ENCODE measurements around the gene RAB12. TPM values are rescaled to one million over a fixed set of nuclear protein-coding genes. Genes with fewer than 3 reads are reported as not detected.
"Not testable (repeated sequence)": the region's sequence is repeated elsewhere in the genome, so short reads cannot be mapped to it uniquely, and the experiment has no call there.

Gene RAB12
- polyA plus RNA-seq, 1 donor from 2014 or later, result 0.10 TPM

DNA sequence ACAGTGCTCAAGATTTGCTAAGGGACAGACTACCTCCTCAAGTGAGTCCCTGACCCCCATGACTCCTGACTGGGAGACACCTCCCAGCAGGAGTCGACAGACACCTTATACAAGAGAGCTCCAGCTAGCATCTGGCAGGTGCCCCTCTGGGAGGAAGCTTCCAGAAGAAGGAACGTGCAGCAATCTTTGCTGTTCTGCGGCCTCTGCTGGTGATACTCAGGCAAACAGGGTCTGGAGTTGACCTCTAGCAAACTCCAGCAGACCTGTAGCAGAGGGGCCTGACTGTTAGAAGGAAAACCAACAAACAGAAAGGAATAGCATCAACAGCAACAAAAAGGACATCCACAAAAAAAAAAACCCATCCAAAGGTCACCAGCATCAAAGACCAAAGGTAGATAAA, 38.1 kb downstream of the RAB12 start:
- H3K4me3 Mint-ChIP-seq, H3K36me3 Mint-ChIP-seq, H3K27me3 Mint-ChIP-seq, H3K9me3 Mint-ChIP-seq, H3K27ac Mint-ChIP-seq: not testable (repeated sequence)
- peaks cover 6 to 13% (median 7%) of the 10 kb centered on the region in 3 donors for H3K4me1 Mint-ChIP-seq

DNA sequence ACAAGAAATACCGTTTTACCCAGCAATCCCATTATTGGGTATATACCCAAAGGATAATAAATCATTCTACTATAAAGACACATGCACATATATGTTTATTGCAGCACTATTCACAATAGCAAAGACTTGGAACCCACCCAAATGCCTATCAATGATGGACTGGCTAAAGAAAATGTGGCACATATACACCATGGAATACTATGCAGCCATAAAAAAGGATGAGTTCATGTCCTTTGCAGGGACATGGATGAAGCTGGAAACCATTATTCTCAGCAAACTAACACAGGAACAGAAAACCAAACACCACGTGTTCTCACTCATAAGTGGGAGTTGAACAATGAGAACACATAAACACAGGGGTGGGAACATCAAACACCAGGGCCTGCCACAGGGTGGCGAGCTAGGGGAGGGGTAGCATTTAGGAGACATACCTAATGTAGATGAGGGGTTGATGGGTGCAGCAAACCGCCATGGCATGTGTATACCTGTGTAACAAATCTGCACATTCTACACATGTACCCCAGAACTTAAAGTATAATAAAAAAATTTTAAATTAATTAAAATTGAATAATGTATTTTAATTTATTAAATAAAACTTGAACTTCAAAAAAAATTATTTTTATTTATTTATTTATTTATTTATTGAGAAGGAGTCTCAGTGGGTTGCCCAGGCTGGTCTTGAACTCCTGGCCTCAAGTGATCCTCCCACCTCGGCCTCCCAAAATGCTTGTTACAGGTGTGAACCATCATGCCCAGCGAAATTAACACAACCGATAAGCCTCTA, 42.4 kb downstream of the RAB12 start:
- peaks cover 6 to 13% (median 7%) of the 10 kb centered on the region in 3 donors for H3K4me1 Mint-ChIP-seq
- not testable (repeated sequence) for H3K27me3 Mint-ChIP-seq, H3K4me3 Mint-ChIP-seq, H3K36me3 Mint-ChIP-seq, H3K9me3 Mint-ChIP-seq
- H3K27ac Mint-ChIP-seq, result peak overlapping the region in 1 of 3 donors; percentile 67

DNA sequence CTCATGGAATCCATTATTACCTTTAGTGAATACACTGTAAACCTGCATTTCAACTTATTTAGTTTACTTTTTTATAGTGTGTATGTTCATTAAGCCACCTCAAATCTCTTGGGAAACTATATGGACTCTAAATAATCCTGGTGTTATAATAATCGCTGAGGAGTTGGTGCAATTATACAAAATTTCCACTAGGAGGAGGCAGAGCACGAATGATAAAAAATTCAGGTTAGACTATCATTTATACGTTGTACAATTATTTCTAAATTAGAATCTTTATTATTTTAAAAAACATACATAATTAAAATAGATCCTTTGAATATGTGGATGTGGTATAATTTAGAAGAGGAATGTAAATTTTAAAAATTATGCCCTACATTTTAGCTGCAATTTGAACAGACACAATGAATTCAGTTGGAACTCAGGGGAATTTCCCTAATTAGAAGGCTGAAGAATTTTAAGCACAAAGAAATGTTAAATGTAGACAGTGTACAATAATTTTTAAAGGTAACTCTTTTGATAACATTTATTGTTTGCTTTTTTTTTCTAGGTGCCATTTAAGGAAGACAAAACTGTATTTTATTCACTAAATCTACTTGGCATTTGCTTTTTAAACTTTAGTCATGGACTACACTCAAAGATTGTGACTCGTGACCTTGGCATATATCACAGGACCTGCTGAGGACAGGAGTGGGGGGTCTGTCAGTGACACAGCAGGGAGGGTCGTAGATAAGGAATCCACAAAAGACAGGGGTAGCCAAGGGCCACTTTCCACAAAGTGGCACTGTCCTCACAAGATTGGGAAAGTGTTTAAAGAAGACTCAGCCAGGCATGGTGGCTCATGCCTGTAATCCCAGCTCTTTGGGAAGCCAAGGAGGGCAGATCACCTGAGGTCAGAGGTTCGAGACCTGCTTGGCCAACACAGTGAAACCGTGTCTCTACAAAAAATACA, 45.5 kb downstream of the RAB12 start:
- Mint-ChIP-seq H3K36me3 (no peaks in the 10 kb centered on the region), H3K4me1 (peaks cover 3 to 7% (median 4%) of the 10 kb centered on the region in 3 donors), H3K4me3 (no peak overlapping the region), H3K27me3 (no peaks in the 10 kb centered on the region), H3K9me3 (peaks cover 0 to 2% (median 0%) of the 10 kb centered on the region in 3 donors), H3K27ac (peak overlapping the region in 1 of 3 donors; percentile 82)

DNA sequence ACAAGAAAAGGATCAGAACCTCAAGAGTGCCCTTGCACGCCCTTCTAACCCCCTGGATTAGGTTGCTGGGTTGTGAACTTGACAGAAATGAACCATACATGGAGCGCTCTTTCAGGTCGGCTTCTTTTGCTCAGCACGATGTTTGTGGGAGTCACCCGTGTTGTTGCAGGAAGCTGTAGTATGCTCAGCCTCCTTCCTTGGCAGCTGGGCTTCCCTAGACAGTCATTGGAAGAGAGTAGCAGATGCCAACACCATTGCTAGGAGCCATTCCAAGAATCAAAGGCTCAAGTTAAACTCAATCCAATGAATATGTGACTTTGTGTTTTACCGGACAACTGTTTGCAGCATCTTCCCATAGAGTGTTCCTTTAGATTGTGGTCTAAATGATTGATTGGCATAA, 47.0 kb downstream of the RAB12 start:
- H3K27ac Mint-ChIP-seq, result no peak overlapping the region
- no peaks in the 10 kb centered on the region for H3K4me1 Mint-ChIP-seq
- no peaks in the 10 kb centered on the region for H3K27me3 Mint-ChIP-seq
- no peaks in the 10 kb centered on the region for H3K9me3 Mint-ChIP-seq
- H3K36me3 Mint-ChIP-seq, result no peaks in the 10 kb centered on the region
- H3K4me3 Mint-ChIP-seq, result no peak overlapping the region

DNA sequence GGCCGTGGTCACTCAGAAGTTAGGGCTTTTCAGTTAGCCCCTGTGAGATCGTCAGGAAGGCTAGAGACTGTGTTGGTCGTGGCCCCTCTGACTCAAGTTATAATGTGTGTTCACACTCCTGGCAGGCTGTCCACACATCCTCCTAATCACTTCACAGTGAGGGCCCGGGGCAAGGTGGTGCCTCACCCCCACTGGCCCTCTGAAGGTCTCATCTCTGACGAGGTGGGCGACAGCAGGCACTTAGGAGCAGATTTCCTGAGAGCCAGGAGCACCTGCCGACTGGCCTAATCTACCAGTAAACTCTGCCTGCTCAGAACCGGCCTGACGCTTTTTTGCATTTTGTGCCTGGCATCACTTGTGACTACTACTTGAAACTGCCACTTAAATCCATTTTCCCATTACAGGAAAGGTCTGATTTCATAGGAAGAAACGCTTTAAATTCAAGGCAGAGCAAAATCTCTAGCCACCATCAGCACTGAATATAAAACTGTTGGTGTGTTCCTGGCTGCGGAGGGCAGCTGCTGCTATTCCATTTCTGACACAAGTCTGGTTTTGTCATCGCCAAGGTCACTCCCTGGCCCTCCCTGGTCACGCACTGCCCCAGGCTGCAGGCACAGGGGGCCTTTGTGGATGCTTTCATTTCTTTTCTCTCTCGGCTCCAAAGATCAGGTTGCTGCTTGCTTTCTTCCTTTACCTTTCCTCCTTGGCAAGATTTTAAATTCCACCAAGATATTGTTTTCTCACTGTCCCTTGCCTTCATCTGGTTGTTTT, 48.0 kb downstream of the RAB12 start:
- no peak overlapping the region for H3K27ac Mint-ChIP-seq
- no peaks in the 10 kb centered on the region for H3K9me3 Mint-ChIP-seq
- H3K36me3 Mint-ChIP-seq, result no peaks in the 10 kb centered on the region
- H3K27me3 Mint-ChIP-seq, result no peaks in the 10 kb centered on the region
- H3K4me3 Mint-ChIP-seq, result no peak overlapping the region
- peaks cover 0 to 8% (median 0%) of the 10 kb centered on the region in 3 donors for H3K4me1 Mint-ChIP-seq

DNA sequence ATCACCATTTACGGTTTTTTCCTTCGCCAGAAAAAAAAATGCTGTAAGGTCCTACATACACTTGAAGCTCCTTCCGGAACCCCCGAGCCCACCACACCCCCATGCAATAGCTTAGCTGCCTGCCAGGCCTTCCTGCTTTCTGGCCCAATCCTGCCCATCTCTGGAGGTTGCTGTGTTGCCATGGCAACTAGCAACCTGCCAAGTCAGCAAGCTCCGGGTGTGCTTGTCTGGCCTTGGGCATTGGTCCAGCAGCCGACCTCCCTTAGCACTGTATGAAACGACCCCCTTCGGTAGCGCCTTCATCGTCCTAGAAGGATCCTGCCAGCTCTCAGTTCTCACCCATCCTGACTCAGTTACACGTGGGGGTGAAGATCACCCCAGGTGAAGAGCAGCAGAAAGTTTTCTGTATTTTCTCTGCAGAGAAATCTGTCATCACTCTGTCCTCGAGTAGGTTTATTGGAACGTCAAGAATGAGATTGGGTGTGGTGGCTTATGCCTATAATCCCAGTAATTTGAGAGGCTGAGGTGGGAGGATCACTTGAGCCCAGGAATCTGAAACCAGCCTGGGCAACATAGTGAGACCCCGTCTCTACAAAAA, 48.7 kb downstream of the RAB12 start:
- Mint-ChIP-seq H3K27me3 (no peaks in the 10 kb centered on the region), H3K36me3 (no peaks in the 10 kb centered on the region), H3K4me1 (peaks cover 0 to 10% (median 0%) of the 10 kb centered on the region in 3 donors), H3K9me3 (no peaks in the 10 kb centered on the region), H3K27ac (no peak overlapping the region), H3K4me3 (no peak overlapping the region)

DNA sequence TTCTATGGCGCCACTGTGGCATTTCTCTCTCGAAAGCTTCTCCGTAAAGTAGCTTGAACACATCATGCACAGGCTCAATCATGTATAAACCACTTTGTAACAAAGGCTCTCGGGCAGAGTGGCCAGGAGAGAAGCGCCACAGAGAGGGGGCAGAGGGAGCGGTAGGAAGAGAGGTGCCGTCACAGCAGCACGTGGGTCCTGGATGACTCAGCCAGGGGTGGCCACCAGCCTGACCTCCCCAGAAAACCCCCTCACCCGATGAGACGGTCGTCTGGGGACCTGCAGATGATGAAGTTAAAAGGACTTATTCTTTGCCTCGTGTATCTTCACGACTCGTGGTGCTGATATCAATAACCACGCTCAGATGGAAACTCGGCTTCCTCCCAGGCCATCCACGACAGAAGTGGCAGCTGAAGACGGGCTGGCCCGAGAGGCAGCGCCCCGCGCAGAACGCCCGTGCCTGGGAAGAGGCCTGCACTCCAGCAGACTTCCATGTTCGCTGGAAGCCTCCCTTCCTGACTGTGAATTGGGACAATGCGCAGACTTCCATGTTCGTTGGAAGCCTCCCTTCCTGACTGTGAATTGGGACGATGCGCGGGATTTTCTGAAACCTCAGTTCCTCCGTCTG, 49.7 kb downstream of the RAB12 start:
- peaks cover 0 to 10% (median 0%) of the 10 kb centered on the region in 3 donors for H3K4me1 Mint-ChIP-seq
- no peaks in the 10 kb centered on the region for H3K36me3 Mint-ChIP-seq
- H3K27me3 Mint-ChIP-seq, result no peaks in the 10 kb centered on the region
- no peaks in the 10 kb centered on the region for H3K9me3 Mint-ChIP-seq
- no peak overlapping the region for H3K4me3 Mint-ChIP-seq
- H3K27ac Mint-ChIP-seq, result no peak overlapping the region

DNA sequence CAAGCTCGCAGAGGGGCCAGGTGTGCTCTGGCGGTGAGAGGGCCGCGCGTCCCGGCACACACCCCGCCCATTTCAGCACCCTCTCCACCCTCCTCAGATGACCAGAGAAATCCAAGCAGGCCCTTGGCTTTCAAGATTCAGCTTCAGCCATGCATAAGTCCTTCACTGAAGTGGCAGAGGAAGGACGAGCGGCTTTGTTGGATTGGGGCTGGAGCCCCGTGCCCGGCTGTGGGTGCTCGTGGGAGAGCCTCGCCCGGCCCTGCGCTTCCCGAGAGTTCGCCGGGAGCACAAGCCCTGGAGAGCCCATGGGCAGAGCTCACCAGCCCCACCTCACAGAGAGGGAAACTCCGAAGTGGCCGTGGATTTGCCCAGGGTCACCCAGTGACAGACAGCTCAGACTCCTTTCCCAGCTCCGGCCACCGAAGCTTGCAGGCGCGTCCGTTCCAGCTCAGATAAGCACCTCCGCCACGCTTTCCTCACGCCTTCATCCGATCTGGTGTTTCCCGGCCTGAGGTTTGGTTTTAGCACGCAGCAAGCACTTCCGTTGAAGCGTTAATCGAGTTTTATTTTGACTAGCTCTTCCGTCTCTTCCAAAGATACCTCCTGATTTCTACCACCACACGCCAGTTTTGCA, 50.5 kb downstream of the RAB12 start:
- Mint-ChIP-seq H3K4me1 (peaks cover 0 to 10% (median 0%) of the 10 kb centered on the region in 3 donors), H3K9me3 (peaks cover 0 to under 1% (median 0%) of the 10 kb centered on the region in 3 donors), H3K27ac (no peak overlapping the region), H3K36me3 (no peaks in the 10 kb centered on the region), H3K4me3 (no peak overlapping the region), H3K27me3 (no peaks in the 10 kb centered on the region)

DNA sequence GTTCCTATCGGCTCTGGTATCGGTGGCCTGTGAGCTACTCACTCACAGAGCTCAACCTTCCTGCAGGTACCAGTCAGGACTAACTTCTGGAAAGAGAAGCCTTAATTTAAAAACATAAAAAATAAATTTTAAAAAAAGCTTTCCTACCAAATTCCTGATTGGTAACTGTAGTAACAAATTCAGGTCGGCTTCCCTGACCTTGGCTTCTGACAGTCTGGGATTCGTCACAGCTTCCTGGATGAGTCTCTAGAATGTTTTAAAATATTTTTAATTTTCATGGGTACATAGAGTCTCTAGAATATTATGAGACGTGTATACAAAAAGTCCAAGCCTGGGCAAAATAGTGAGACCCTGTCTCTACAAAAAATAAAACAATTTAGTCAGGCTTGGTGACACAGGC, 51.1 kb downstream of the RAB12 start:
- Mint-ChIP-seq H3K27me3 (no peaks in the 10 kb centered on the region), H3K4me1 (peaks cover 0 to 10% (median 0%) of the 10 kb centered on the region in 3 donors), H3K27ac (no peak overlapping the region), H3K36me3 (no peaks in the 10 kb centered on the region), H3K9me3 (peaks cover 0 to 3% (median 0%) of the 10 kb centered on the region in 3 donors), H3K4me3 (no peak overlapping the region)

DNA sequence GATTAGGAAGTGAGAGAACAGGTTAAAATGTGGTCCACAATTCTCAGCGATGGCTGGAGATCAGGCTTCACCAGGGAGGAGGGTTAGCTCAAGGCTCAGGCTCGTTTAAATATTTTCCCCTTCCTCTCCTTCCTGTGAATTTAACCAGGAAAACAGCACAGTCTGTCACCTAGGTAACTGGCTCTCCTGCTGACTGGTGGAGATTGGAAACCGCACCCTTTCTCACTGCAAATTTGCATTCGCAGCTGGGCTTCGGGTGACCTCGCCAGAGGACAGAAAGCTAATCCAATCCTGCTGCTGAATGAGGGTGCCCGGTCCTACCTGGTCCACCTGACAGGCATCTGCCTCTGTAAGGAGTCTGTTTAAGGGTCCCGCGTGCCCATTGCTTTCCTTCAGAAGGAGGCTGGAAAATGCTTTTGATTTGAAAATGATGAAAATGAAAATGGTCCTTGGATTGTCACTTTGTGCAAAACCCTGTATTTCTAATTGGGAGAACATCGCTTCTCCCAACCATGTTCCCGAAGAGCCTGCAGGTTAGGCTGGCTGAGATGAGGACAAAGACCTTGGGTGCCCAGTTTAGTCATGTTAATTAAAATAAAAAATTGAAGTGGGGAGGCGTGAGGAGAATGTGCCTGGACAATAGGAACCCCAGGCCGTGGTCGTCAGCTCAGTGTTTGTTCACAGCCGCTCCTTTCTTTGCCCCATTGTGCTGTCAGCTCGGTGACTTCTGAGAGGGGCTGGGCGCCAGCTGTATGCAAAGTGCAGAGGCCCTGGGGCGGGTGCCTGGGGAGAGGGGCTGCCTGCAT, 52.7 kb downstream of the RAB12 start:
- no peaks in the 10 kb centered on the region for H3K36me3 Mint-ChIP-seq
- peaks cover 0 to 3% (median 0%) of the 10 kb centered on the region in 3 donors for H3K9me3 Mint-ChIP-seq
- peaks cover 0 to 10% (median 0%) of the 10 kb centered on the region in 3 donors for H3K4me1 Mint-ChIP-seq
- no peaks in the 10 kb centered on the region for H3K27me3 Mint-ChIP-seq
- H3K4me3 Mint-ChIP-seq, result peak overlapping the region in 2 of 4 donors; percentile 61 to 65
- no peak overlapping the region for H3K27ac Mint-ChIP-seq

DNA sequence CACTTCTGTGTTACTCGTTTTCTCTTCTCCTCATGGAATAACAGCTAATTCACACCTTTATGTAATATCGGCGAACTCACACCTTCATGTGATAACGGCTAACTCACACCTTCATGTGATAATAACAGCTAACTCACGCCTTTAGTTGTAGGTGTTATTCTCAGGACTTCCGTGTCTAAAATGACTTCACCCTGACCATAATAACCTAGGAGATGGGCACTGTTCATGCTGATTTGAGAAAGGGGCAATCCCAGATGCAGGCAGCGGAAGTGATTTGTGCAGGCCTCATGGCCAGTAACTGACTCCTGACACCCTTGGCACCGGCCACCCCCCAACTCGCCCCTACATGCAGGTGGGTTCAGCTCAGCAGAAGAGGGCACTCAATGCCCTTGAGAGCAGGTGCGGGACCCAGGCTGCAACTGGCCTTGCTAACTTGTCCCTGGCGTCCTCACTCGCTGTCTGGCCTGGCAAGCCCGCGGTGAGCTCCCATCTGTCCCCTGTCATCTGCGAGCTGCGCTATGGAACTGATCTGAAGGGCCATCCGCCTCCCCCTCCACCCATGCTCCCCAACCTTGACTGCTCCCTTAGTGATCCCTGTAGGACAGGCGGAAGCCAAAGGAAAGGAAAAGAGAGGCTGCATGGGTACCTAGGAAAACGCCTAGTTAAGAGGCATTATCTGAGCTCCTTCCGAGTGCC, 53.5 kb downstream of the RAB12 start:
- no peak overlapping the region for H3K27ac Mint-ChIP-seq
- peak overlapping the region in 1 of 4 donors; percentile 56 for H3K4me3 Mint-ChIP-seq
- H3K4me1 Mint-ChIP-seq, result peaks cover 0 to 10% (median 0%) of the 10 kb centered on the region in 3 donors
- H3K9me3 Mint-ChIP-seq, result peaks cover 0 to 3% (median 0%) of the 10 kb centered on the region in 3 donors
- H3K36me3 Mint-ChIP-seq, result no peaks in the 10 kb centered on the region
- H3K27me3 Mint-ChIP-seq, result no peaks in the 10 kb centered on the region

DNA sequence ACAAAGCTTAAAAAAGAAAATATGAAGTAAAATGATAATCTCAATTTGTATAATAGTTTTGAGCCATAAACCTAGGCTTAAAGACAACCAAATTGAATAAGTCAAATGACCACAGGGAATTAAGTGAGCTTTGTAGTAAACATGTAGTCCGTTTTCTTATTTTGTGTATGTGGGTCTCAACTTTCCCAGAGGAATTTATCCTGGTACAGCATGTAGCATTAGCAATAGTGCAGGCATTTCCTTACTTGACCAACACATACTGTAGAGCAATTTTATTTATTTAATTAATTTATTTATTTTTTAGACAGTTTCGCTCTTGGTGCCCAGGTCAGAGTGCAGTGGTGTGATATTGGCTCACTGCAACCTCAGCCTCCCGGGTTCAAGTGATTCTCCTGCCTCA, 58.6 kb downstream of the RAB12 start:
- H3K27ac Mint-ChIP-seq, result no peak overlapping the region
- no peak overlapping the region for H3K4me3 Mint-ChIP-seq
- H3K36me3 Mint-ChIP-seq, result no peaks in the 10 kb centered on the region
- H3K4me1 Mint-ChIP-seq, result no peaks in the 10 kb centered on the region
- H3K9me3 Mint-ChIP-seq, result peaks cover 0 to 3% (median 0%) of the 10 kb centered on the region in 3 donors
- no peaks in the 10 kb centered on the region for H3K27me3 Mint-ChIP-seq
